ENCODE results near the gene ABLIM1.

DNA sequence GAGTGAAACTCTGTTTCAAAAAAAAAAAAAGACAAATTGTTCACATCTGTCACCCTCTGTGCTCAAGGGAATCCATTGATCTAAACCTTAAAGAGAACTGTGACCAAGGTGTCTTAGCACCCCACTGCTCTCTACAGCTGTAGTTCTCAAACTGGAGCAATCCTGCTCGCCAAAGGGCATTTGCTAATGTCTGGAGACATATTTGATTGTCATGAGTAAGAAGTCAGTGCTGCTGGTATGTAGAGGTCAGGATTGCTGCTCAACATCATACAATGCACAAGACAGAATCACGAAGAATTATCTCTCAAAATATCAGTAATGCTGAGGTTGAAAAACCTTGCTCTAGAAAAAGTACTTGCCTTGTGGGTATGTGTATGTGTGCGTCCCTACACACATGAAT lies 30.0 kb downstream of the ABLIM1 start:
- TF ChIP-seq CTCF (IDR thresholded peaks at IDR 0.05 in 8 of 11, conservative IDR thresholded peaks at IDR 0.05 in 3 of 11) (no peak), POLR2A (IDR thresholded peaks at IDR 0.05) (no peak), POLR2AphosphoS5 (IDR thresholded peaks at IDR 0.05) (no peak)
